SU-DHL-6 (cell line): ENCODE measurements around the gene ARHGEF17.

Experiments used
- H2AFZ ChIP-seq: fragments of 200-600 bp; sonication (generic); 2 replicates; pipeline ENCODE4 v1.6.1; 2014; ENCODE audit warnings: low read depth, mild to moderate bottlenecking, moderate library complexity, mixed read lengths, antibody characterized with exemption, low read length; ENCODE audit not compliant: severe bottlenecking
- H3F3A ChIP-seq: fragments of 200-600 bp; shearing (Covaris generic); 2 replicates; pipeline ENCODE4 v1.6.0; 2016; ENCODE audit warnings: antibody characterized with exemption, mild to moderate bottlenecking; ENCODE audit not compliant: insufficient read depth
- H3K27ac ChIP-seq: fragments of 200-600 bp; sonication (generic); 2 replicates; pipeline ENCODE4 v1.5.1; 2016; ENCODE audit warnings: low read depth, mild to moderate bottlenecking, low read length, moderate library complexity, mixed read lengths
- H3K27me3 ChIP-seq: fragments of 200-600 bp; sonication (generic), shearing (Covaris generic); 2 replicates; pipeline ENCODE4 v1.6.0; 2014; ENCODE audit warnings: mild to moderate bottlenecking, low read length
- H3K36me3 ChIP-seq: fragments of 200-600 bp; sonication (generic); 2 replicates; pipeline ENCODE4 v1.6.1; 2014; ENCODE audit warnings: mild to moderate bottlenecking, low read length, mixed read lengths
- H3K4me2 ChIP-seq: fragments of 300-600, 200-600 bp; shearing (Covaris generic), sonication (generic); 2 replicates; pipeline ENCODE4 v1.6.0; 2014; ENCODE audit warnings: low read length, low read depth, mild to moderate bottlenecking; ENCODE audit not compliant: poor library complexity, severe bottlenecking
- H3K4me3 ChIP-seq: fragments of 200-600 bp; sonication (generic); 2 replicates; pipeline ENCODE4 v1.5.1; 2014; ENCODE audit warnings: antibody characterized with exemption, low read length, mild to moderate bottlenecking, mixed read lengths; ENCODE audit not compliant: insufficient read depth, poor library complexity, severe bottlenecking
- H3K79me2 ChIP-seq: fragments of 200-600 bp; sonication (generic); 2 replicates; pipeline ENCODE4 v1.6.1; 2014; ENCODE audit warnings: mild to moderate bottlenecking, low read length, moderate library complexity; ENCODE audit not compliant: insufficient read depth
- H3K9ac ChIP-seq: fragments of 200-600 bp; sonication (generic); 2 replicates; pipeline ENCODE4 v1.7.0; 2014; ENCODE audit warnings: mild to moderate bottlenecking, low read length
- H3K9me2 ChIP-seq: fragments of 200-600 bp; sonication (generic); replicated peaks from 2 replicates; pipeline ENCODE4 v1.6.1; 2014; ENCODE audit warnings: low read length; ENCODE audit not compliant: insufficient read depth
- H3K9me3 ChIP-seq: fragments of 200-600 bp; sonication (generic); 2 replicates; pipeline ENCODE4 v1.6.1; 2014; ENCODE audit warnings: low read length, mixed read lengths; ENCODE audit not compliant: insufficient read depth
- H4K20me1 ChIP-seq: fragments of 200-600 bp; sonication (generic); 2 replicates; pipeline ENCODE4 v1.6.1; 2014; ENCODE audit warnings: low read depth, mild to moderate bottlenecking, antibody characterized with exemption, low read length, moderate library complexity, mixed read lengths
- CTCF ChIP-seq: fragments of 200-600 bp; sonication (generic); IDR thresholded peaks from one replicate; pipeline ENCODE4 v1.5.1; 2017; ENCODE audit warnings: antibody characterized with exemption, mild to moderate bottlenecking, low read length, moderate library complexity; ENCODE audit not compliant: insufficient read depth, poor library complexity, severe bottlenecking
- EZH2phosphoT487 ChIP-seq: fragments of 200-600 bp; sonication (generic), shearing (Covaris generic); conservative IDR thresholded peaks from 2 replicates; pipeline ENCODE4 v1.6.1; 2018; ENCODE audit warnings: mild to moderate bottlenecking, antibody characterized with exemption, low read length, moderate library complexity, mixed read lengths

Gene ARHGEF17

GRCh38 chr11:73404048-73404447 lies 96.0 kb downstream of the ARHGEF17 start:
- Histone ChIP-seq H3K4me2 (no peak overlapping the region), H3K36me3 (no peaks in the 10 kb centered on the region), H3K9ac (no peak overlapping the region), H2AFZ (no peak overlapping the region), H3F3A (0 out of 2 replicates have a peak, but pooled peaks cover 6% of the 10 kb centered on the region), H3K9me2 (no peaks in the 10 kb centered on the region), H3K79me2 (no peaks in the 10 kb centered on the region), H3K27me3 (no peaks in the 10 kb centered on the region), H4K20me1 (no peaks in the 10 kb centered on the region), H3K9me3 (no peaks in the 10 kb centered on the region), H3K4me3 (no peak overlapping the region), H3K27ac (no peak overlapping the region)
- TF ChIP-seq EZH2phosphoT487 = no peak

- H3K9ac ChIP-seq = no peak overlapping the region
- no peak overlapping the region for H3K4me3 ChIP-seq
- TF ChIP-seq EZH2phosphoT487 = no peak
- H3K4me2 ChIP-seq = no peak overlapping the region
- no peak overlapping the region for H2AFZ ChIP-seq
- H3F3A ChIP-seq = 0 out of 2 replicates have a peak, but pooled peaks cover 6% of the 10 kb centered on the region
- H3K9me2 ChIP-seq = no peaks in the 10 kb centered on the region
- no peaks in the 10 kb centered on the region for H3K27me3 ChIP-seq
- no peaks in the 10 kb centered on the region for H4K20me1 ChIP-seq
- H3K27ac ChIP-seq = no peak overlapping the region
- no peaks in the 10 kb centered on the region for H3K36me3 ChIP-seq
- H3K9me3 ChIP-seq = no peaks in the 10 kb centered on the region
- H3K79me2 ChIP-seq = no peaks in the 10 kb centered on the region
Measured at GRCh38 chr11:73404506-73405145, 96.5 kb downstream of the ARHGEF17 start.

GRCh38 chr11:73405146-73405510 lies 97.1 kb downstream of the ARHGEF17 start:
- Histone ChIP-seq H3K9me2 (no peaks in the 10 kb centered on the region), H4K20me1 (no peaks in the 10 kb centered on the region), H3K79me2 (no peaks in the 10 kb centered on the region), H3K9ac (no peak overlapping the region), H3K4me3 (no peak overlapping the region), H3K36me3 (no peaks in the 10 kb centered on the region), H3K4me2 (no peak overlapping the region), H3F3A (0 out of 2 replicates have a peak, but pooled peaks cover 6% of the 10 kb centered on the region), H3K27ac (no peak overlapping the region), H3K9me3 (no peaks in the 10 kb centered on the region), H3K27me3 (no peaks in the 10 kb centered on the region), H2AFZ (no peak overlapping the region)
- TF ChIP-seq CTCF (no peak), EZH2phosphoT487 (no peak)

- H3K9me2 ChIP-seq = no peaks in the 10 kb centered on the region
- no peaks in the 10 kb centered on the region for H3K79me2 ChIP-seq
- no peaks in the 10 kb centered on the region for H3K9me3 ChIP-seq
- TF ChIP-seq EZH2phosphoT487 (no peak), CTCF (no peak)
- H4K20me1 ChIP-seq = no peaks in the 10 kb centered on the region
- no peak overlapping the region for H2AFZ ChIP-seq
- no peaks in the 10 kb centered on the region for H3F3A ChIP-seq
- H3K9ac ChIP-seq = no peak overlapping the region
- no peak overlapping the region for H3K4me2 ChIP-seq
- H3K36me3 ChIP-seq = no peaks in the 10 kb centered on the region
- no peak overlapping the region for H3K27ac ChIP-seq
- H3K27me3 ChIP-seq = no peaks in the 10 kb centered on the region
- no peak overlapping the region for H3K4me3 ChIP-seq
Measured at GRCh38 chr11:73406131-73406530, 98.1 kb downstream of the ARHGEF17 start.
